ENCODE results near the gene SLC6A19.

DNA sequence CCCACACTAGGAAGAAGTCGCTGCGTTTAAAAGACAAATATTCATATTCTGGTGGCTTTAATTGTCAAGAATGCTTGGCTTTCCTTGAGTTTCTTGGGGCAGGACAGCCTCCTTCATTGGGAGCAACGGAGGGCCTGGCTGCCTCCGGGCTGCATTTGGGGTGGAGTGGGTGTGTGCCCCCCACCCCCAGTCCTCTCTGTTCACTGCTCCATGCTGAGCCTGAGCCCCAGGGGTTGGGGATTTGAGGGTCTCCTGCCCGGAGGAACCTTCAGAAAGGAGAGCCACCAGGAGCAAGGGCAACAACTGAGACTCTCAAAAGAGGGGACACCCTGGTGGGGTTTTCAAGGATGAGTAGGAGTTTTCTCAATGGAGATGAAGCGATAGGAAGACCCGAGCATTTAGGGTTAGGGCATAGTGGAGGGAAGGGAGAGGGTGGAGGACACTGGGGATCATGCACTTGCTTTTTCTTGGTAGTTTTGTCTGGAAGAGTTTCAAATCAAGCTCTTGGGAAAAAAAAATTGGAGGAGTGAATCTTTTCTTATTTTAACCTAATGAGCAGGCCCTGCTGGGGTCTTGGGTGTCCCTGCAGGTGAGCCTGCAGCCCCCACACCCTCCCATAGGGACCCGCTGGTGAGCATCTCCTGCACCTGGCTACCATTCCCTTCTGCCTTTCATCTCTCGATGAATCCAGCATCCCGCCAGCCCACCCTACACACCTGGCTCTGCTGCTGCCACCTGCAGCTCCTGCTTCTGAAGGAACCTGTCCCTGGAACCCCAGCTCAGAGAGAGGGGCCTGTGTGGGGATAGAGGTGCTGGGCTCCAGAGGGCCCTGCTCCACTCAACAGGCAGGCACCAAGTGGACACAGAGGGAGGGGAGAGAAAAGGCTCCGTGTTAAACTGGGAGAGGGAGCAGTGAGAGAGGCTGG, 4.1 kb downstream of the SLC6A19 start:
- no peak for TF ChIP-seq POLR2A (IDR thresholded peaks at IDR 0.05)
- TF ChIP-seq, protein P1, sequence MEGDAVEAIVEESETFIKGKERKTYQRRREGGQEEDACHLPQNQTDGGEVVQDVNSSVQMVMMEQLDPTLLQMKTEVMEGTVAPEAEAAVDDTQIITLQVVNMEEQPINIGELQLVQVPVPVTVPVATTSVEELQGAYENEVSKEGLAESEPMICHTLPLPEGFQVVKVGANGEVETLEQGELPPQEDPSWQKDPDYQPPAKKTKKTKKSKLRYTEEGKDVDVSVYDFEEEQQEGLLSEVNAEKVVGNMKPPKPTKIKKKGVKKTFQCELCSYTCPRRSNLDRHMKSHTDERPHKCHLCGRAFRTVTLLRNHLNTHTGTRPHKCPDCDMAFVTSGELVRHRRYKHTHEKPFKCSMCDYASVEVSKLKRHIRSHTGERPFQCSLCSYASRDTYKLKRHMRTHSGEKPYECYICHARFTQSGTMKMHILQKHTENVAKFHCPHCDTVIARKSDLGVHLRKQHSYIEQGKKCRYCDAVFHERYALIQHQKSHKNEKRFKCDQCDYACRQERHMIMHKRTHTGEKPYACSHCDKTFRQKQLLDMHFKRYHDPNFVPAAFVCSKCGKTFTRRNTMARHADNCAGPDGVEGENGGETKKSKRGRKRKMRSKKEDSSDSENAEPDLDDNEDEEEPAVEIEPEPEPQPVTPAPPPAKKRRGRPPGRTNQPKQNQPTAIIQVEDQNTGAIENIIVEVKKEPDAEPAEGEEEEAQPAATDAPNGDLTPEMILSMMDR (IDR thresholded peaks at IDR 0.05 in 8 of 11, conservative IDR thresholded peaks at IDR 0.05 in 3 of 11): no peak
- no peak for TF ChIP-seq POLR2AphosphoS5 (IDR thresholded peaks at IDR 0.05)
